Fibroblast of mammary gland (primary cell): Measurements from ENCODE around the gene ARHGAP18.

Experiments used
- DNase-seq: peaks from one replicate; pipeline ENCODE4 v3.0.0-alpha.2; 2010; ENCODE audit warnings: low read depth
- H3K4me3 ChIP-seq: 2 replicates; pipeline ENCODE4 v1.5.1; 2011; ENCODE audit warnings: low read depth, mild to moderate bottlenecking, low read length, moderate library complexity; ENCODE audit not compliant: control insufficient read depth
- CTCF ChIP-seq: conservative IDR thresholded peaks from 2 replicates; pipeline ENCODE4 v1.5.1; 2011; ENCODE audit warnings: low read depth, low read length, inconsistent platforms; ENCODE audit not compliant: control insufficient read depth, insufficient read depth

ARHGAP18 gene

DNA sequence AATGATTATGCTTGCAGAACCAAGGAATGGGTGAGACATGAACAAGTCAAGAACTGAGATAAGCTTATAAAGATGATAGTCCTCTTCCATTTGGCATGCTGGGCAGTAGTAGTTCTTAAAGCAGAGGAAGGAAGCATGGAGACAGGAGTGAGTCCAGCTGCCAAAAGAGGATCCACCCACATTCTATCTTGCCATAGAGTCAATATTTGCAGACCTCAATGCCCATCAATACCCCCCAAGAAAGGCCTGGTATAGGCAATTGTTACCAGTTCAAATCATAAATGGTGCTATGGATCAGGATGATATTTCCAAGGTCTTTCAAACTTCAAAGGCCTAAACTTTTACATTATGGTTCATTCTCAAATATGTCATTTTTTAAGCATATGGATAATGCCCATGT, 4.8 kb downstream of the ARHGAP18 start:
- TF ChIP-seq CTCF = no peak
- H3K4me3 ChIP-seq = no peak overlapping the region
- no peak for DNase-seq

DNA sequence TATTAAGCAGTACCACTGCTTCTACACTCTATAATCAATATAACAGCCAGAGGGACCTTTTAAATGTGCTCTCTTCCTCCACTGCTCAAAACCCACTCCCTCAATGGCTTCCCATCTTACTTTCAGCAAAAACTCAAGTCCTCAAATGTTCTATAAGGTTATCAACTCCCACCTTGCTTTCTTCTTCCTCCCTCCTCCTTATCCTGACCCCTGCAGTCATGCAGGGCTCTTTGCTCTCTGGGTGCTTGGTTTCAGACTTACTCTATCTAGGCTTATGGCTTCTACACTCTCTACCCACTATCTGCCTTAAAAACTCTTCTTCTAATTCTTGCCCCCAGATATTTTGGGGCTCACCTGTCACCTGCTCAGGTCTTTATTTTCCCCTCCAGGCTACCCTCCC, 5.3 kb downstream of the ARHGAP18 start:
- no peak for DNase-seq
- no peak for TF ChIP-seq CTCF
- H3K4me3 ChIP-seq = no peak overlapping the region

DNA sequence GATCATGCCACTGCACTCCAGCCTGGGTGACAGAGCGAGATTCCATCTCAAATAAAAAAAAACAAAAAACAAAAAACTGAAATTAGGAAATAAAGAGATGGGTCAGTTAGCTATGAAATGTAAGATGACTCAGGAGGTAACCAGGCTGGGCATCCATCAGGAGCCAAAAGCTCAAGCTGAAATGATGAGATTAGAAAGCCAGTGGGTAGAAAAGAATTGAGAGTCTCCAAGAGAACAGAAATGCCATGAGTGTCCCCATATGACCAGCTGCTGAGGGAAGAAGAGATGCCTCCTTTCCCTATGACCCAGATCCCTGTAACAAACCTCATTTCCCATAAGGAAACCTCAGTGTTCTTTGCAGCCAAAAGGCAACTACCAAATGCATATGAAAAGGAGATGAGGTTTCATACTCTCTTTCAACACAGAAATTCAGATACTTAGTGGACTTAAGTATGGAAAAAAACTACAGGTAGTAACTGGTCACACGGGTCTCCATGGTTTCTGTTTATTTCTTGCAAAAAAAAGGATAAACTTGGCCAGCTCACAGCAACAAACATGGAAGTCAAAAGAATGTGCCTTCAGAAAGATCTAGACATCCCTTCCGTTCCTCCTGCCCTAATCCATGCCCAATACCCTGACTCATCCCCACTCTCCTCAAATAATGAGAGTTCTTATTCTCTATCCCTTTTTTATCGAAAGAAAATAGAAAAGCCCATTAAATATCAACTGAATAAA, 8.1 kb downstream of the ARHGAP18 start:
- peak; percentile 87 for DNase-seq
- no peak for TF ChIP-seq CTCF
- no peak overlapping the region for H3K4me3 ChIP-seq

DNA sequence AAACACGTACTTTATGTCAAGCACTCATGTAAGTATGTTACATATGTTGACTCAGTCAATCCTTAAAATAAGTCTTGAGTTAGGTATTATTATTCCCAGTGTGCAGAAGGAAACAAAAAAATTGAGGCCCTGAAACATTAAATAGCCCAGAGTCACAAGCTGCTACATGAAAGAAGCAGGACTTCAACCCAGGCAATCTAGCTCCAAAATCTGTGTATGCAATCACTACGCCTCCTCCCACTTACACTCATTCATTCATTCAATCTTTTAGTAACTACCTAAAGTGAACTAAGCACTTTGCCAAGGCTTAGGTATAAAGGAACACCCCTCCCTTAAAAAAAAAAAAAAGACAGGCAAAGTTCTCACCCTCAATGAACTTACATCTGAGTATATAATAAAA, 9.3 kb downstream of the ARHGAP18 start:
- DNase-seq = no peak
- TF ChIP-seq CTCF = no peak
- H3K4me3 ChIP-seq = no peak overlapping the region

DNA sequence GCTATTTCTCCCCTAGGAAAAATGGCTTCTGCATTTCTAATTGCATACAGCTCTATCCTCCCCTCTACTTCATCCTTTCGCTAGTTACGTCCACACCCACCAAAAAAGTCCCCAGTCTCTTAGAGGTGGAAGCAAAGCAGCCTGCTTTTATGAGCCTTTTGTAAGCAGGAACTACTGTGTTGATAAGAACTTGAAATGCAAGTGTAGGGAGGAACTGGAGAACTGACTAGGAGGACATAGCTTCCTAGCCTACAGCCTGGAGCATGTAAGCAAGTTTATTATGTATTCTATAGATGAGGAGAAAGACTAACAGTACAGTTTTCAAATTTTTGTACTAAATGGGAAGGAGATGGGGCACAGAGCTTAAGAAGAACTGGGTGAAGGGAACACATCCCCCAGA, 10.3 kb downstream of the ARHGAP18 start:
- TF ChIP-seq CTCF = no peak
- no peak overlapping the region for H3K4me3 ChIP-seq
- no peak for DNase-seq

DNA sequence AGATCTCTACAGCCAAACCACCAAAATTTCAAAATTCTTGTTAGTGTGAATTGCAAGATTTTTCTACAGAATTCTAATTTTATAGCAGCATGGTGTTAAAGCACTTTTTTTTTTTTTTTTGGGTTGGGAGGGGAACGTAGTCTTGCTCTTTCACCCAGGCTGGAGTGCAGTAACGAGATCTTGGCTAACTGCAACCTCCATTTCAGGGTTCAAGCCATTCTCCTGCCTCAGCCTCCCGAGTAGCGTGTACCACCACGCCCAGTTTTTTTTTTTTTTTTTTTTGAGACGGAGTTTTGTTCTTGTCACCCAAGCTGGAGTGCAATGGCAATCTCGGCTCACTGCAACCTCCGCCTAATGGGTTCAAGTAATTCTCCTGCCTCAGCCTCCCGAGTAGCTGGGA, 11.5 kb downstream of the ARHGAP18 start:
- no peak for TF ChIP-seq CTCF
- DNase-seq = no peak
- no peak overlapping the region for H3K4me3 ChIP-seq

- DNase-seq = no peak
- no peak overlapping the region for H3K4me3 ChIP-seq
- TF ChIP-seq CTCF = no peak
Observed at GRCh38 chr6:129697788-129698187, 12.2 kb downstream of the ARHGAP18 start.
